WTC11 (cell line): ENCODE data around the gene CFAP221. TPM values are rescaled to one million over a fixed set of nuclear protein-coding genes. Genes with fewer than 3 reads are reported as not detected.

Source experiments
- ATAC-seq: fragments of 200-7000 bp; cut with Tn5 transposase; 2 replicates; pipeline ENCODE4 v1.10.0; 2021; ENCODE audit warnings: mild to moderate bottlenecking, moderate library complexity
- CTCF ChIA-PET: fragments of 300-600 bp; sonication (Branson Sonifier 250); formaldehyde crosslinking; loops from one replicate; lab custom pipeline; 2021; ENCODE audit warnings: antibody characterized with exemption; lab: Charles Lee
- POLR2A ChIA-PET: fragments of 350-600 bp; sonication (Branson Sonifier 250); formaldehyde crosslinking; loops from one replicate; lab custom pipeline; 2021; ENCODE audit warnings: antibody characterized with exemption; lab: Charles Lee
- DNase-seq: peaks from one replicate; pipeline ENCODE4 v3.0.0; 2021; ENCODE audit warnings: low spot score
- H3K27ac Mint-ChIP-seq: 2 replicates; pipeline ENCODE4 v1.8.0; 2021; ENCODE audit warnings: mixed read lengths
- H3K27me3 Mint-ChIP-seq: 2 replicates; pipeline ENCODE4 v1.8.0; 2021; ENCODE audit warnings: low read depth, mild to moderate bottlenecking, moderate library complexity, mixed read lengths
- H3K36me3 Mint-ChIP-seq: 2 replicates; pipeline ENCODE4 v1.8.0; 2021; ENCODE audit warnings: mixed read lengths
- H3K4me1 Mint-ChIP-seq: 2 replicates; pipeline ENCODE4 v1.8.0; 2022; ENCODE audit warnings: mixed read lengths
- H3K4me3 Mint-ChIP-seq: 2 replicates; pipeline ENCODE4 v1.8.0; 2021; ENCODE audit warnings: mild to moderate bottlenecking, moderate library complexity, mixed read lengths
- H3K9me3 Mint-ChIP-seq: 2 replicates; pipeline ENCODE4 v1.8.0; 2021; ENCODE audit warnings: mixed read lengths
- AR ChIP-seq: fragments of 250-450 bp; sonication (Bioruptor Pico); IDR thresholded peaks from 2 replicates; pipeline ENCODE4 v1.9.0; 2021; ENCODE audit warnings: mild to moderate bottlenecking
- ATF2 ChIP-seq: sonication (generic); formaldehyde crosslinking; IDR thresholded peaks from 2 replicates; pipeline ENCODE4 v1.8.1; 2022; ENCODE audit warnings: low read depth, missing genetic modification reagents, borderline replicate concordance
- ATF3 ChIP-seq: sonication (generic); formaldehyde crosslinking; conservative IDR thresholded peaks from 2 replicates; pipeline ENCODE4 v1.8.1; 2022; ENCODE audit warnings: mild to moderate bottlenecking, missing genetic modification reagents
- CBFB ChIP-seq: sonication (generic); formaldehyde crosslinking; IDR thresholded peaks from 2 replicates; pipeline ENCODE4 v1.8.1; 2022; ENCODE audit warnings: mild to moderate bottlenecking, low read depth, missing genetic modification reagents
- CREM ChIP-seq: sonication (generic); formaldehyde crosslinking; IDR thresholded peaks from 2 replicates; pipeline ENCODE4 v1.8.1; 2022; ENCODE audit warnings: mild to moderate bottlenecking, missing genetic modification reagents, moderate library complexity
- ERG ChIP-seq: fragments of 250-450 bp; sonication (Bioruptor Pico); IDR thresholded peaks from 2 replicates; pipeline ENCODE4 v1.8.0; 2021; ENCODE audit warnings: mild to moderate bottlenecking
- ETV6 ChIP-seq: sonication (generic); formaldehyde crosslinking; IDR thresholded peaks from 2 replicates; pipeline ENCODE4 v1.8.1; 2022; ENCODE audit warnings: mild to moderate bottlenecking, missing genetic modification reagents
- FOXK1 ChIP-seq: sonication (generic); formaldehyde crosslinking; IDR thresholded peaks from 2 replicates; pipeline ENCODE4 v1.8.0; 2022; ENCODE audit warnings: mild to moderate bottlenecking, moderate library complexity, missing genetic modification reagents
- GABPB1 ChIP-seq: sonication (generic); formaldehyde crosslinking; IDR thresholded peaks from 2 replicates; pipeline ENCODE4 v1.8.1; 2023; ENCODE audit warnings: mild to moderate bottlenecking, missing genetic modification reagents
- JAZF1 ChIP-seq: fragments of 250-450 bp; sonication (Bioruptor Pico); IDR thresholded peaks from 2 replicates; pipeline ENCODE4 v1.9.0; 2021; ENCODE audit warnings: moderate library complexity, mild to moderate bottlenecking, inconsistent platforms
- MLX ChIP-seq: sonication (generic); formaldehyde crosslinking; IDR thresholded peaks from 2 replicates; pipeline ENCODE4 v1.8.1; 2023; ENCODE audit warnings: mild to moderate bottlenecking, missing genetic modification reagents, moderate library complexity
- NR2C2 ChIP-seq: sonication (generic); formaldehyde crosslinking; IDR thresholded peaks from 2 replicates; pipeline ENCODE4 v1.8.0; 2022; ENCODE audit warnings: mild to moderate bottlenecking, missing genetic modification reagents
- NR3C1 ChIP-seq: sonication (generic); formaldehyde crosslinking; conservative IDR thresholded peaks from 2 replicates; pipeline ENCODE4 v1.8.1; 2023; ENCODE audit warnings: low read depth, mild to moderate bottlenecking, missing genetic modification reagents
- PRRX2 ChIP-seq: fragments of 250-450 bp; sonication (Bioruptor Pico); IDR thresholded peaks from 2 replicates; pipeline ENCODE4 v1.8.0; 2021; ENCODE audit warnings: mild to moderate bottlenecking
- RORB ChIP-seq: fragments of 250-450 bp; sonication (Bioruptor Pico); IDR thresholded peaks from 2 replicates; pipeline ENCODE4 v1.9.0; 2021; ENCODE audit warnings: mild to moderate bottlenecking
- SMAD4 ChIP-seq: sonication (generic); formaldehyde crosslinking; IDR thresholded peaks from 2 replicates; pipeline ENCODE4 v1.8.0; 2022; ENCODE audit warnings: mild to moderate bottlenecking, missing genetic modification reagents
- SOX15 ChIP-seq: fragments of 250-450 bp; sonication (Bioruptor Pico); IDR thresholded peaks from 2 replicates; pipeline ENCODE4 v1.9.0; 2021; ENCODE audit warnings: mild to moderate bottlenecking
- ZBTB21 ChIP-seq: sonication (generic); formaldehyde crosslinking; IDR thresholded peaks from 2 replicates; pipeline ENCODE4 v1.8.1; 2023; ENCODE audit warnings: mild to moderate bottlenecking, missing genetic modification reagents, borderline replicate concordance
- ZMAT4 ChIP-seq: fragments of 250-450 bp; sonication (Bioruptor Pico); IDR thresholded peaks from 2 replicates; pipeline ENCODE4 v1.9.0; 2021; ENCODE audit warnings: mild to moderate bottlenecking
- ZNF138 ChIP-seq: sonication (generic); formaldehyde crosslinking; conservative IDR thresholded peaks from 2 replicates; pipeline ENCODE4 v1.8.1; 2022; ENCODE audit warnings: mild to moderate bottlenecking, moderate library complexity, missing genetic modification reagents
- ZNF416 ChIP-seq: fragments of 250-450 bp; sonication (Bioruptor Pico); IDR thresholded peaks from 2 replicates; pipeline ENCODE4 v1.9.0; 2021; ENCODE audit warnings: mild to moderate bottlenecking, inconsistent platforms
- total RNA-seq: library from RNA; stranded (reverse); gene quantifications from 3 replicates; pipeline ENCODE4 v1.2.3, GENCODE V29; 2021
- TF ChIP-seq, protein P1 (sequence below): sonication (generic); formaldehyde crosslinking; IDR thresholded peaks from 2 replicates; pipeline ENCODE4 v1.8.0; 2022; ENCODE audit warnings: mild to moderate bottlenecking, missing genetic modification reagents
- TF ChIP-seq, protein P2 (sequence below): fragments of 250-450 bp; sonication (Bioruptor Pico); IDR thresholded peaks from 2 replicates; pipeline ENCODE4 v2.1.2; 2022; ENCODE audit warnings: mild to moderate bottlenecking, moderate library complexity

Gene CFAP221
- total RNA-seq, 1 experiment from 2014 or later, result 0.35 TPM

- TF ChIP-seq ZBTB21 (CRISPR knock-in tag), result no peak
- TF ChIP-seq ETV6 (CRISPR knock-in tag), result no peak
- TF ChIP-seq CREM, result no peak
Measured at GRCh38 chr2:119533560-119533959, 10.7 kb upstream of the CFAP221 start (continued).

DNA sequence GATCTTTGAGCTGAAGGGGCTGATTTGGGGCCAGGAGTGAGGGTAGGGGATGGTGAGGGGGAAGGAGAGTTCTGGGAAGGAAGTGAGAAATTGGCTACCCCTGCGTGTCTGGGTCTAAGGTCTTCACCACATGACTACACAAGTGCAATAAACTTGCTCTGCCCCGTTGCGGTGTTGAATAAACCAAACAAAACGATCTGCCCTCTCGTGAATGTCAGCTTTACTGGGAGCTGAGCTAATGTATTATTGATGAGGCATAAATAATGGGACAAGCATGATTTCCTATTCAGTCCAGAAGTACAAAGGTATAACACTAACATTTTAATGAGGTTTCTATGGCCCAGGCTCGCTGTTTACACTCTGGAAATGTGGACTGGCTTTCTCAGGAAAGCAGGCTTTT is 8.0 kb upstream of the CFAP221 start:
- Mint-ChIP-seq H3K4me1 (peaks cover 12% of the 10 kb centered on the region), H3K36me3 (peaks cover 22% of the 10 kb centered on the region), H3K9me3 (peaks cover 27% of the 10 kb centered on the region), H3K27me3 (peaks cover 2% of the 10 kb centered on the region; the same call in 1 of the 2 replicates), H3K27ac (no peak overlapping the region), H3K4me3 (no peak overlapping the region)
- no peak for ATAC-seq
- DNase-seq, result no peak
- CTCF ChIA-PET, result no interaction called here
- POLR2A ChIA-PET, result no interaction called here
- TF ChIP-seq CREM (no peak), FOXK1 (CRISPR knock-in tag) (no peak), SMAD4 (CRISPR knock-in tag) (no peak), ZNF138 (CRISPR knock-in tag) (no peak), GABPB1 (no peak), ATF2 (CRISPR knock-in tag) (no peak), PRRX2 (no peak), CBFB (CRISPR knock-in tag) (no peak), MLX (CRISPR knock-in tag) (no peak)

DNA sequence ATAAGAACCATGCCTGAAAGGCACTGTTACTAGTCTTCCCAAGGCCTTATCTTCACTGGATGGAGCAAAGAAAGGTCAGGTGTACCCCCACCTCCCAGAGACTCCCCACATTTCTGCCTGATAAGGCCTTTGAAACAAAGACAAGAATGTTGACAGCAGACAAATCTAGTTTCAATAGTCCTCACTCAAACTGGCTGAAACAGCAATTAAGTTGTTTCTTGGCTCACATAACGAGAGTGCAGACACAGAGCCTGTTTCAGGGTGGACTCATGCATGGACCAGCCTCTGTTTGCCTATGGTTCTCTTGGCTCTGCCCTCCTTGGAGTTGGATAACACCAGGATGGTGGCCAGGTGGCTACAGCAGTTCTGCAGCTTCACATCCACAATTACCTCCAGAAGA is 7.5 kb upstream of the CFAP221 start:
- Mint-ChIP-seq H3K27me3 (peaks cover 2% of the 10 kb centered on the region; the same call in 1 of the 2 replicates), H3K9me3 (peaks cover 27% of the 10 kb centered on the region), H3K4me1 (peaks cover 9% of the 10 kb centered on the region), H3K4me3 (no peak overlapping the region), H3K36me3 (peaks cover 22% of the 10 kb centered on the region), H3K27ac (no peak overlapping the region)
- POLR2A ChIA-PET, result no interaction called here
- no peak for DNase-seq
- CTCF ChIA-PET, result no interaction called here
- ATAC-seq, result no peak
- TF ChIP-seq NR2C2 (CRISPR knock-in tag) (no peak), JAZF1 (CRISPR knock-in tag) (no peak), SOX15 (CRISPR knock-in tag) (no peak), AR (CRISPR knock-in tag) (no peak), ERG (no peak), NR3C1 (no peak), ZMAT4 (no peak), ATF3 (CRISPR knock-in tag) (no peak), ZNF416 (CRISPR knock-in tag) (no peak), FOXK1 (CRISPR knock-in tag) (no peak), RORB (no peak)
- TF ChIP-seq, protein P1, sequence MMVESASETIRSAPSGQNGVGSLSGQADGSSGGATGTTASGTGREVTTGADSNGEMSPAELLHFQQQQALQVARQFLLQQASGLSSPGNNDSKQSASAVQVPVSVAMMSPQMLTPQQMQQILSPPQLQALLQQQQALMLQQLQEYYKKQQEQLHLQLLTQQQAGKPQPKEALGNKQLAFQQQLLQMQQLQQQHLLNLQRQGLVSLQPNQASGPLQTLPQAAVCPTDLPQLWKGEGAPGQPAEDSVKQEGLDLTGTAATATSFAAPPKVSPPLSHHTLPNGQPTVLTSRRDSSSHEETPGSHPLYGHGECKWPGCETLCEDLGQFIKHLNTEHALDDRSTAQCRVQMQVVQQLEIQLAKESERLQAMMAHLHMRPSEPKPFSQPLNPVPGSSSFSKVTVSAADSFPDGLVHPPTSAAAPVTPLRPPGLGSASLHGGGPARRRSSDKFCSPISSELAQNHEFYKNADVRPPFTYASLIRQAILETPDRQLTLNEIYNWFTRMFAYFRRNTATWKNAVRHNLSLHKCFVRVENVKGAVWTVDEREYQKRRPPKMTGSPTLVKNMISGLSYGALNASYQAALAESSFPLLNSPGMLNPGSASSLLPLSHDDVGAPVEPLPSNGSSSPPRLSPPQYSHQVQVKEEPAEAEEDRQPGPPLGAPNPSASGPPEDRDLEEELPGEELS (CRISPR knock-in tag), result no peak
- TF ChIP-seq, protein P2, sequence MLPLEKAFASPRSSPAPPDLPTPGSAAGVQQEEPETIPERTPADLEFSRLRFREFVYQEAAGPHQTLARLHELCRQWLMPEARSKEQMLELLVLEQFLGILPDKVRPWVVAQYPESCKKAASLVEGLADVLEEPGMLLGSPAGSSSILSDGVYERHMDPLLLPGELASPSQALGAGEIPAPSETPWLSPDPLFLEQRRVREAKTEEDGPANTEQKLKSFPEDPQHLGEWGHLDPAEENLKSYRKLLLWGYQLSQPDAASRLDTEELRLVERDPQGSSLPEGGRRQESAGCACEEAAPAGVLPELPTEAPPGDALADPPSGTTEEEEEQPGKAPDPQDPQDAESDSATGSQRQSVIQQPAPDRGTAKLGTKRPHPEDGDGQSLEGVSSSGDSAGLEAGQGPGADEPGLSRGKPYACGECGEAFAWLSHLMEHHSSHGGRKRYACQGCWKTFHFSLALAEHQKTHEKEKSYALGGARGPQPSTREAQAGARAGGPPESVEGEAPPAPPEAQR (CRISPR knock-in tag), result no peak
